ENCODE results near the gene STARD4.

STARD4 gene

GRCh38 chr5:111512375-111513130, at the start of gene STARD4:
Gene STARD4 (minus strand): TSS chr5:111512535. CDS start chr5:111507433, 5,102 bp downstream.
- DNase-seq = peak; percentile 96

DNA sequence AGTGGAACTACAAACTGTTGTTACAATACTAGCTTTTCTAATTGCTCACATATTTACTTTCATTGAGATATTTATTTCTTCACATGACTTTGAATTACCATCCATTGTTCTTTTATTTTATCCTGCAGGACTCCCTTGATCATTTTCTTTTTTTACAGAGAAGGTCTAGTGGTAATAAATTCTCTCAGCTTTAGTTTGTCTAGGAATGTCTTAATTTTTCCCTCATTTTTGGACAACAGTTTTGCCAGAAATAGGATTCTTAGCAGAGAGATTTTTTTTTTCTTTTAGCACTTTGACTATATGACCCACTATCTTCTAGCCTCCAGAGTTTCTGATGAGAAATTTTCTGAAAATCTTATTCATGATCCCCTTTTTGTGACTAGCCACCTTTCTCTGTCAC, 47.3 kb upstream of the STARD4 start:
- DNase-seq = no peak

- DNase-seq = no peak
These were observed 45.4 kb upstream of the STARD4 start for GRCh38 chr5:111557686-111558085.

DNA sequence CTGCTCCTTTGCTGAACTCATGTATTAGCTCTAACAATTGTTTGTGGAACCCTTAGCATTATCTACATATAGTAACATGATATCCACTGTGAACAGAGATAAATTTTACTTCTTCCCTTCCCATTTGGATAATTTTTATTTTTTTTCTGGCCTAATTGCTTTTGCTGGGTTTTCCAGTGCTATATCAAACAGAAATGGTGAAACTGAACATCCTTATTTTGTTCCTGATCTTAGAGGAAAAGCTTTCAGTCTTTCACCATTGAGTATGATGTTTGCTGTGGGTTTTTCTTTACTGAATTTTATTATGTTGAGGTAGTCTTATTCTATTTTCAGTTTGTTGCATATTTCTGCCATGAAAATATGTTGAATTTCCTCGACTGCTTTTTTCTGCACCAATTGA, 44.8 kb upstream of the STARD4 start:
- no peak for DNase-seq

DNA sequence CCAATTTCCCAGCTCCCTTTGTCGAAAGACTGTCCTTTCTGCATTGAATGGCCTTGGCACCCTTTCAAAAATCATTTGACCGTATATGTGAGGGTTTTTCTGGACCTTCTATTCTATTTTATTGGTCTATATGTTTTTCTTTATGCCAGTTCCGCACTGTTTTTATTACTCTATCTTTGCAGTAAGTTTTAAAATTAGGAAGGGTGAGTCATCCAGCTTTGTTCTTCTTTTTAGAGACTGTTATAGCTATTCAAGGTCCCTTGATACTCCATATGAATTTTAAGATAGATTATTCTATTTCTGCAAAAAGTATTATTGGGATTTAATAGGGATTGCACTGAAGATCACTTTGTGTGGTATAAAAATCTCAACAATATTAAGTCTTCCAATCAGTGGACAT, 44.2 kb upstream of the STARD4 start:
- no peak for DNase-seq

DNA sequence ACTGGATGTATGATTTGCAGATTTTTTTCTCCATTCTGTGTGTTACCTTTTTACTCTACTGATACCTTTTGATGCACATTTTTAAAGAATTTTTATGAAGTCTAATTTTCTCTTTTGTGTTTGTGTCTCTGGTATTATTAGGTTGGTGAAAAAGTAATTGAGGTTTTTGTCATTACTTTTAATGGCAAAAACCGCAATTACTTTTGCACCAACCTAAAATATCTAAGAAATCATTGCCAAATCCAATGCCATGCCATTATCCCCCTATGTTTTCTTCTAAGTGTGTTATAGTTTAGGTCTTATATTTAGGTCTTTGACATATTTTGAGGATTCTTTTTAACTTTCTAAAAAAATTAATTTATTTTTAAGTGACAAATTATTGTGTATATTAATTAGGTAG, 43.4 kb upstream of the STARD4 start:
- no peak for DNase-seq

GRCh38 chr5:111553868-111554267, 41.5 kb upstream of the STARD4 start:
- DNase-seq = no peak

GRCh38 chr5:111552896-111553295, 40.6 kb upstream of the STARD4 start:
- DNase-seq = no peak

GRCh38 chr5:111552492-111552891, 40.2 kb upstream of the STARD4 start:
- DNase-seq = no peak

GRCh38 chr5:111551569-111552275, 39.4 kb upstream of the STARD4 start:
- DNase-seq = no peak

GRCh38 chr5:111551161-111551560, 38.8 kb upstream of the STARD4 start:
- DNase-seq = no peak

- DNase-seq = peak; percentile 74
These were observed 38.1 kb upstream of the STARD4 start for GRCh38 chr5:111550282-111551020.

GRCh38 chr5:111548992-111549649, 36.8 kb upstream of the STARD4 start:
- peak; percentile 43 for DNase-seq

- no peak for DNase-seq
These were observed 36.1 kb upstream of the STARD4 start for GRCh38 chr5:111548348-111548950.

DNA sequence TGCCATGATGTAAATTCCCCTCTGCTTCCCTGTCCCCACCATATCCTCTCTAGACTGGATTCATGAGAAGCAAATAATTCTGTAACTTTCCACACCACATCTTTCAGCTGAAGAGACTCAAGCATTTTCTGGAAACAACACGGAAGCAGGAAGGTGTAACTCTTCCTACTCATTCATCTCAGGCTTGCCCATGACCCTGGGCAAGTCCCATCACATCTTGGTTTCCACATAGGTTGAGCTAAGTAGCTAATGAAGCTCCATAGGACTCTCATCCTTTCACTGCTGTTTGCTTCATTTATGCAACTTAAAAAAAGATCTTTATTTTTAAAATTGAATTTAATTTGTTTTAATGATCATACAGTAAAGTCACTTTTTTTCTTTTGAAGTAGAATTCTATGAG, 32.7 kb upstream of the STARD4 start:
- no peak for DNase-seq

GRCh38 chr5:111537141-111538024, 25.0 kb upstream of the STARD4 start:
- no peak for DNase-seq

DNA sequence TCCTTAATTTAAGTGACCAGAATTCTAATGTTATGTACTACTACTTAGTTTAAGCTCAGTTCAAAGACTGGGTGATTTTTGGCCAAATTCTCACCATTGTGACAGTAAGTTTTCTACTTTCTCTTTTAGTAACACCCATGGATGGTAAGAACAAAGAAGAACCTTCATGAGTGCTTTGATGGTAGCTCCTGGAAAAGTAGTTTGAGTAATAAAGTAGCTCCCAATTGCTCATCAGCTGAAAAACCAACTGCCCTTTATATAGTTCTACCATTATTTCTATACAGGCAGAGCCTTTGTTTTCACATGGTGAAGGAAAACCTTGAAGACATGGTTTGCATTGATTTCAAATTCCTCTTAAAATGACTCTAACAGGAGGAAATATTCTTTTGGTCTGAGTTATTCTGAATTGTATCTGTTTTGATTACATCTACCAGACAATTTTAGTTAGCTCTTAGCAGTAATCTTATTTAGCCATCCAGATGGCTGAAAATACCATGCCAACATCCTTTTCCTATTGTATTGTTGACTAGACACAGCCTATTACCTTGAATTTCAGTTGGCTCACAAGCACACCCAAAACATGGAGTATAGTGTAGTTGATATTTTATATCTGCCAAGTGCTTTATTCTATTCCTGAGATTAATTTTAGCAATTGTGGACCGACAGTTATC, 23.7 kb upstream of the STARD4 start:
- DNase-seq = no peak

DNA sequence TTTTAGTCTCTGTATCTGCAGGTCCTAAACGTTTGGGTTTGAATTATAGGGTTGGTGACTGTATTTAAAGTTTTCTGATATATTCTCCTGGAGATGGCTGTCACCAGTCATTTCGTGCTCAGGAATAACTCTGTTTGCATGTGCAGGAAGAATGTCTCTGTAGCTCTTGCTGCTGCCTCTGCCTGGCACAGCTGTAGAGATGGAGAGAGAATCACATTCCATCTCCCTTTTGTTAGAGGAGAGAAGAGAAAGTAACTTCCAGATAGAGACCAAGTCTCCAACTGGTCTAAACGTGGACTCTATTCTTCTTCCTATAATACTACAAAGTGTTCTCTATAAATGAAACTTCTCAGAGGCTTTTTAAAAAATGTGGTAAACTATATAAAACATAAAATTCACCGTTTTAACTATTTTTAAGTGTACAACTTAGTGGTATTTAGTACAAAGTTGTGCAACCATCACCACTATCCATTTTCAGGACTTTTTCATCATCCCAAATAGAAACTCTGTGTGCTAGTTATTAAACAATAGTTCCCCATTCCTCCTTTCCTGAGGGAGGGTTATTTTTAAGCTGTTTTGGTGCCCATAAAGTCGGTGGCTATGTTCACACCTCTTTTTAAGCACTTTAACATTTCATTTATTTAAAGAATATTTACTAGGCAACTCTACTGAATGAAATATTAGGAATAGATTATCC, 20.7 kb upstream of the STARD4 start:
- no peak for DNase-seq

GRCh38 chr5:111530298-111530740, 18.0 kb upstream of the STARD4 start:
- no peak for DNase-seq

DNA sequence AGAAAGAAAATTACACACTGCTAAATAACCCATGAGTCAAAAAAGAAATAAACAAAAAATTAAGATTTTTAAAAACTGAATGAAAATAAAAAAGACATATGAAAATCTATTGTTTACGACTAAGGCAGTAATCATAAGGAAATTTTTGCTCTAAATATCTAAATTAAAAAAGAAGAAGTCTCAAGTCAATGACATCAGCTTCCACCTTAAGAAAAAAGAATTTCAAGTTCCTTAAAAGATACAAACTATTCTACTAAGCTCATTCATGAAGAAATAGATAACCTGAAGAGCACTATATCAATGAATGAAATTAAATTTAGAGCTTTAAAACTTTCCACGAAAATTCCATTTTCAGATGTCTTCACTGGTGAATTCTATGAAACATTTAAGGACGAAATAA, 15.7 kb upstream of the STARD4 start:
- DNase-seq = no peak
